WTC11 (cell line): ENCODE data around the gene TGFBR2. TPM values are rescaled to one million over a fixed set of nuclear protein-coding genes. Genes with fewer than 3 reads are reported as not detected.

Source experiments
- ATAC-seq: fragments of 200-7000 bp; cut with Tn5 transposase; 2 replicates; pipeline ENCODE4 v1.10.0; 2021; ENCODE audit warnings: mild to moderate bottlenecking, moderate library complexity
- CTCF ChIA-PET: fragments of 300-600 bp; sonication (Branson Sonifier 250); formaldehyde crosslinking; loops from one replicate; lab custom pipeline; 2021; ENCODE audit warnings: antibody characterized with exemption; lab: Charles Lee
- POLR2A ChIA-PET: fragments of 350-600 bp; sonication (Branson Sonifier 250); formaldehyde crosslinking; loops from one replicate; lab custom pipeline; 2021; ENCODE audit warnings: antibody characterized with exemption; lab: Charles Lee
- DNase-seq: peaks from one replicate; pipeline ENCODE4 v3.0.0; 2021; ENCODE audit warnings: low spot score
- H3K27ac Mint-ChIP-seq: 2 replicates; pipeline ENCODE4 v1.8.0; 2021; ENCODE audit warnings: mixed read lengths
- H3K27me3 Mint-ChIP-seq: 2 replicates; pipeline ENCODE4 v1.8.0; 2021; ENCODE audit warnings: low read depth, mild to moderate bottlenecking, moderate library complexity, mixed read lengths
- H3K36me3 Mint-ChIP-seq: 2 replicates; pipeline ENCODE4 v1.8.0; 2021; ENCODE audit warnings: mixed read lengths
- H3K4me1 Mint-ChIP-seq: 2 replicates; pipeline ENCODE4 v1.8.0; 2022; ENCODE audit warnings: mixed read lengths
- H3K4me3 Mint-ChIP-seq: 2 replicates; pipeline ENCODE4 v1.8.0; 2021; ENCODE audit warnings: mild to moderate bottlenecking, moderate library complexity, mixed read lengths
- H3K9me3 Mint-ChIP-seq: 2 replicates; pipeline ENCODE4 v1.8.0; 2021; ENCODE audit warnings: mixed read lengths
- AR ChIP-seq: fragments of 250-450 bp; sonication (Bioruptor Pico); IDR thresholded peaks from 2 replicates; pipeline ENCODE4 v1.9.0; 2021; ENCODE audit warnings: mild to moderate bottlenecking
- ATF2 ChIP-seq: sonication (generic); formaldehyde crosslinking; IDR thresholded peaks from 2 replicates; pipeline ENCODE4 v1.8.1; 2022; ENCODE audit warnings: low read depth, missing genetic modification reagents, borderline replicate concordance
- ATF6 ChIP-seq: sonication (generic); formaldehyde crosslinking; IDR thresholded peaks from 2 replicates; pipeline ENCODE4 v1.8.1; 2023; ENCODE audit warnings: mild to moderate bottlenecking, missing genetic modification reagents
- CREB1 ChIP-seq: sonication (generic); formaldehyde crosslinking; IDR thresholded peaks from 2 replicates; pipeline ENCODE4 v1.8.0; 2023; ENCODE audit warnings: mild to moderate bottlenecking, missing genetic modification reagents
- E2F1 ChIP-seq: sonication (generic); formaldehyde crosslinking; IDR thresholded peaks from 2 replicates; pipeline ENCODE4 v1.8.0; 2022; ENCODE audit warnings: mild to moderate bottlenecking, missing genetic modification reagents
- ETV6 ChIP-seq: sonication (generic); formaldehyde crosslinking; IDR thresholded peaks from 2 replicates; pipeline ENCODE4 v1.8.1; 2022; ENCODE audit warnings: mild to moderate bottlenecking, missing genetic modification reagents
- GRHL2 ChIP-seq: fragments of 250-450 bp; sonication (Bioruptor Pico); IDR thresholded peaks from 2 replicates; pipeline ENCODE4 v1.8.0; 2022; ENCODE audit warnings: mild to moderate bottlenecking, moderate library complexity; ENCODE audit not compliant: insufficient replicate concordance, severe bottlenecking
- HMGA2 ChIP-seq: fragments of 250-450 bp; sonication (Bioruptor Pico); IDR thresholded peaks from 2 replicates; pipeline ENCODE4 v1.4.0; 2021; ENCODE audit warnings: mild to moderate bottlenecking, moderate library complexity
- IRF1 ChIP-seq: sonication (generic); formaldehyde crosslinking; IDR thresholded peaks from 2 replicates; pipeline ENCODE4 v1.8.0; 2023; ENCODE audit warnings: missing genetic modification reagents
- JAZF1 ChIP-seq: fragments of 250-450 bp; sonication (Bioruptor Pico); IDR thresholded peaks from 2 replicates; pipeline ENCODE4 v1.9.0; 2021; ENCODE audit warnings: moderate library complexity, mild to moderate bottlenecking, inconsistent platforms
- NR2C2 ChIP-seq: sonication (generic); formaldehyde crosslinking; IDR thresholded peaks from 2 replicates; pipeline ENCODE4 v1.8.0; 2022; ENCODE audit warnings: mild to moderate bottlenecking, missing genetic modification reagents
- RORB ChIP-seq: fragments of 250-450 bp; sonication (Bioruptor Pico); IDR thresholded peaks from 2 replicates; pipeline ENCODE4 v1.9.0; 2021; ENCODE audit warnings: mild to moderate bottlenecking
- SMAD4 ChIP-seq: sonication (generic); formaldehyde crosslinking; IDR thresholded peaks from 2 replicates; pipeline ENCODE4 v1.8.0; 2022; ENCODE audit warnings: mild to moderate bottlenecking, missing genetic modification reagents
- ZNF138 ChIP-seq: sonication (generic); formaldehyde crosslinking; conservative IDR thresholded peaks from 2 replicates; pipeline ENCODE4 v1.8.1; 2022; ENCODE audit warnings: mild to moderate bottlenecking, moderate library complexity, missing genetic modification reagents
- ZNF219 ChIP-seq: sonication (generic); formaldehyde crosslinking; IDR thresholded peaks from 2 replicates; pipeline ENCODE4 v1.8.0; 2023; ENCODE audit warnings: missing genetic modification reagents, mild to moderate bottlenecking, borderline replicate concordance
- ZNF263 ChIP-seq: sonication (generic); formaldehyde crosslinking; IDR thresholded peaks from 2 replicates; pipeline ENCODE4 v1.8.1; 2022; ENCODE audit warnings: low read depth, mild to moderate bottlenecking, moderate library complexity, missing genetic modification reagents
- ZNF512 ChIP-seq: sonication (generic); formaldehyde crosslinking; IDR thresholded peaks from 2 replicates; pipeline ENCODE4 v1.8.1; 2022; ENCODE audit warnings: missing genetic modification reagents, borderline replicate concordance
- total RNA-seq: library from RNA; stranded (reverse); gene quantifications from 3 replicates; pipeline ENCODE4 v1.2.3, GENCODE V29; 2021

TGFBR2 gene
- total RNA-seq, 1 experiment from 2014 or later, result 9.6 TPM

GRCh38 chr3:30557746-30558303, 48.6 kb upstream of the TGFBR2 start:
- Mint-ChIP-seq H3K9me3 (peaks cover 16% of the 10 kb centered on the region; the same call in 1 of the 2 replicates), H3K27ac (no peak overlapping the region), H3K36me3 (0 out of 2 replicates have a peak, but pooled peaks cover 4% of the 10 kb centered on the region), H3K27me3 (no peaks in the 10 kb centered on the region), H3K4me3 (no peak overlapping the region), H3K4me1 (peaks cover 18% of the 10 kb centered on the region)
- DNase-seq (no peak), ATAC-seq (no peak)
- TF ChIP-seq NR2C2 (no peak), IRF1 (CRISPR knock-in tag) (no peak), GRHL2 (CRISPR knock-in tag) (no peak), CREB1 (CRISPR knock-in tag) (no peak), SMAD4 (no peak), AR (CRISPR knock-in tag) (no peak), ZNF219 (CRISPR knock-in tag) (no peak), ATF2 (CRISPR knock-in tag) (no peak), JAZF1 (CRISPR knock-in tag) (no peak), ZNF512 (CRISPR knock-in tag) (no peak), ZNF138 (CRISPR knock-in tag) (no peak), RORB (CRISPR knock-in tag) (no peak), ATF6 (CRISPR knock-in tag) (no peak), ZNF263 (CRISPR knock-in tag) (no peak), E2F1 (CRISPR knock-in tag) (no peak), ETV6 (CRISPR knock-in tag) (no peak), HMGA2 (CRISPR knock-in tag) (no peak)
- CTCF ChIA-PET, result no interaction called here
- POLR2A ChIA-PET, result no interaction called here
